A172 (cell line): ENCODE measurements around the gene KCTD4. TPM values are rescaled to one million over a fixed set of nuclear protein-coding genes. Genes with fewer than 3 reads are reported as not detected.

Experiments used
- DNase-seq: peaks from one replicate; pipeline ENCODE4 v3.0.0-alpha.2; 2015; ENCODE audit warnings: low spot score
- total RNA-seq: library from RNA; depleted of rRNA; stranded (reverse); fragments of >200 nt; shearing (Covaris generic); gene quantifications from 2 replicates; pipeline ENCODE4 v1.2.3, GENCODE V29; 2014; rRNA removed

KCTD4 gene
- total RNA-seq, 1 experiment from 2014 or later, result 0.29 TPM

GRCh38 chr13:45178349-45179162 lies 22.3 kb downstream of the KCTD4 start:
- DNase-seq, result peak; percentile 78

DNA sequence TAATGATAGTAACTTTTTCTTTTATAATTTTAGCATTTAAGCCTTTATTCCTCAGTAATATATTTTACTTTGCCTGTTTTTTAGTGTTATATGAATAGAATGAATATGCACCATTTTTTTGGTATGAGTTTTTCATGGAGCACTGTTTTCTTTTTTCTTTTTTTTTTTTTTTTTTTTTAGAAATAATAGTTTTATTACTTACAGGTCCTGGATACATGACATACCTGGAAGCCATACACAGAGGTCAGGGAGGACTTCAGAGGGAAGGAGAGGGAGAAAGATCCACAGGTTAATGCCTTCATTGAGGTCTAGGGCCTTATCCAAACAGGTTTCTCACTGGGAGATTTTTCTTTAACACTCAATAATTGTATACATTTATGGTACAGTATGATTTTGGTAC lies 26.4 kb downstream of the KCTD4 start:
- no peak for DNase-seq

- DNase-seq, result no peak
Observed at GRCh38 chr13:45168555-45168930, 32.3 kb downstream of the KCTD4 start.

GRCh38 chr13:45167611-45168554 lies 33.0 kb downstream of the KCTD4 start:
- peak; percentile 83 for DNase-seq

DNA sequence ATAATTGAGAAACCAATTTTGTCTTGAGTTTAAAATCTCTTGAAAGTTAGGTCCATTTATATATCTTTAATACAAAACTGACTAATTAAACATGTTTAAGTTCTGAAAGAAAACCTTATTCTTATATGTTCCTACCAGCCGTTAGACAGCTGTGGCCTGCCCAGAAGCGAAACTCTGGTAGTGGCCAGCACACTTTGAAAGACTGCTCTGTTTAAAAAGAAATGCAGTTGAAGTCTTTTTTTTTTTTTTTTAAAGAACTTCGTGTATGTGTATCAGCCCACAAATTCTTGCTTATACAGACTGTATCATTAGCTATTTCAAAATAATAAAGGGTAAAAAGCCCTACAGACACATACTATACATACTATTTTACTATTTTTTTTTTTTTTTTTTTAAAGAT lies 34.0 kb downstream of the KCTD4 start:
- DNase-seq, result no peak

DNA sequence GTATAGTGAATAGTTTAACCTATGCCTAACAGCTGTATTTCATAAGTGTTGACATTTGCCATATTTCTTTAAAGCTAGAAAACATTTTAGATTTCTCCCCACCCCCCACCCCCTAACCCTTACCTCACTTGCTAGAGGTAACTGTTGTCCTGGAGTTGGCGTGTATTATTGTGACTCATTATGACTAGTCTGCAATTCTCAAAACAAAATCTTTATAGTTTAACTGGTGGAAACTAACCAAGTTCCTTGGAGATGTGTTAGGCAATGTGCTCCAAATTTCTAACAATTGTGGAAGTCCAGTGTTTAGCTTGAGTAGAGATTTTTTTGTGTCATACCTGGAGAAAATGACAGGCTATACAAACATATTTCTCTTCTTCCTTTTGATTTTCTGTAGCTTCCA lies 38.0 kb downstream of the KCTD4 start:
- DNase-seq, result peak; percentile 83

GRCh38 chr13:45162194-45162593 lies 38.7 kb downstream of the KCTD4 start:
- peak; percentile 16 for DNase-seq

GRCh38 chr13:45156565-45157361 lies 44.1 kb downstream of the KCTD4 start:
- no peak for DNase-seq

DNA sequence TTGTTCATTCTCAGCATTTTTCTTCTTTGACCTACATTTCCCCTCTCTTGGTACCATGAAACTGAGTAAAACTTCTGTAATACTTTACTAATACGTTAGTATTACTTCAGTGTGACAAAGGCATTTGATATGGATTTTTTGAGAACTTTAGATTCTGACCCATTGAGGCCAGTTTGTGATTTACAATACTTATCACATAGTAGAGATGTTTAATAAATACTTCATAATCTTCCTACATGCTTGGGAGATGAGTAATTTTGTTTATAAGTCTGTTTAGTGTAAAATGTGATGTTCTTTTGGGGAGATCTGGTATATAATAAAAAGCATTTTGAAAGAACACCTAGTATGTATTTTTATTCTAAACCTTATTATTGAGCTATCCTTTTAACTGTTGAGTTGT lies 50.9 kb downstream of the KCTD4 start:
- no peak for DNase-seq

DNA sequence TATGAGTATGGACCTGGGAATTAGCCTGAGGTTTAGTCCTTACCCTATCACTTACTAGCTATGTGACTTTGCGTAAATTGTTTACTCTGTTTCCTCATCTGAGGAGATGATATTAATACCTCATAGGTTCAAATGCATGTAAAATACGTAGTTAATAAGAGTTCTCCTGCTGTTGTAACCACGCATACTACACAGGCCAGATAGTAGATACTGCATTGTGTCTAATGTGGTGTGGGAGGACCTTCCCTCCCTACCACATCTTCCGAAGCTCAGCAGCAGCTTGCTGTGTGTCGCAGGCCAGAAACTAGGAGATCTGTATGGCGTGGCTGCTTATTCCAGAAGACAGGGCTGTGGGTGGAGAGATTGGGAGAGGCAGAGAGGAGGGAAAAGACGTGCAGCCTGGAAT lies 57.5 kb downstream of the KCTD4 start:
- no peak for DNase-seq

Other genes starting within 250 kb of the KCTD4 start
- 5.6 and 7.3 TPM in 2 replicates for gene NUFIP1, start 211.6 kb downstream of the KCTD4 start, total RNA-seq
- gene GPALPP1, start 211.5 kb downstream of the KCTD4 start, total RNA-seq, result 35.5 and 66.3 TPM in 2 replicates
- gene GTF2F2, start 80.5 kb downstream of the KCTD4 start, total RNA-seq, result 72.2 and 79.9 TPM in 2 replicates
- 1,498 and 1,612 TPM in 2 replicates for gene TPT1, start 140.1 kb upstream of the KCTD4 start, total RNA-seq
- 3.1 and 5.0 TPM in 2 replicates for gene SLC25A30, start 217.3 kb upstream of the KCTD4 start, total RNA-seq